SK-N-SH (cell line): ENCODE measurements around the gene CENPQ. TPM values are rescaled to one million over a fixed set of nuclear protein-coding genes. Genes with fewer than 3 reads are reported as not detected.

Source experiments
- CTCF ChIA-PET: fragments of 300-600, 350-600 bp; formaldehyde crosslinking; extraction: SDS; loops from one replicate; lab custom pipeline; 2021; lab: Yijun Ruan, JAX
- POLR2A ChIA-PET: fragments of 350-600 bp; sonication (Branson Sonifier 250); formaldehyde crosslinking; extraction: SDS; loops from one replicate; lab custom pipeline; 2020; ENCODE audit warnings: antibody characterized with exemption, inconsistent platforms; lab: Yijun Ruan, JAX
- DNase-seq: peaks from one replicate; pipeline ENCODE4 v3.0.0; 2012
- H2AFZ ChIP-seq: fragments of 200-600 bp; sonication (generic); 2 replicates; pipeline ENCODE4 v1.8.1; 2016; ENCODE audit warnings: antibody characterized with exemption, mild to moderate bottlenecking, low read depth
- H3F3A ChIP-seq: fragments of 200-600 bp; sonication (generic); replicated peaks from 2 replicates; pipeline ENCODE3; 2016; ENCODE audit warnings: antibody characterized with exemption, mild to moderate bottlenecking; ENCODE audit not compliant: insufficient read depth
- H3K27ac ChIP-seq, 2 experiments: fragments of 200-500 bp in 1 of 2; fragments of 200-600 bp in 1 of 2; sonication (Bioruptor generic) in 1 of 2; sonication (generic), shearing (Covaris generic) in 1 of 2; 2 replicates each; pipeline versions ENCODE4 v1.5.1 to v1.6.1; 2014 to 2016; ENCODE audit warnings: low read depth in 2 of 2, inconsistent platforms in 1 of 2, low read length in 1 of 2, mild to moderate bottlenecking in 1 of 2, mixed read lengths in 1 of 2
- H3K27me3 ChIP-seq: fragments of 200-600 bp; sonication (generic), shearing (Covaris generic); 2 replicates; pipeline ENCODE4 v1.6.1; 2016; ENCODE audit warnings: mixed run types; ENCODE audit not compliant: insufficient read depth
- H3K36me3 ChIP-seq, 2 experiments: fragments of 200-500 bp in 1 of 2; fragments of 200-600 bp in 1 of 2; sonication (Bioruptor generic) in 1 of 2; sonication (generic) in 1 of 2; replicated peaks in 1 of 2; 2 replicates each; pipeline versions ENCODE3 to v1.5.1; 2014 to 2016; ENCODE audit warnings: low read length in 1 of 2, mild to moderate bottlenecking in 1 of 2; ENCODE audit not compliant: insufficient read depth in 2 of 2, control insufficient read depth in 1 of 2
- H3K4me1 ChIP-seq, 2 experiments: fragments of 200-500 bp in 1 of 2; fragments of 200-600 bp in 1 of 2; sonication (Bioruptor generic) in 1 of 2; sonication (generic), shearing (Covaris generic) in 1 of 2; 2 replicates each; pipeline versions ENCODE4 v1.5.1 to v1.6.1; 2014 to 2016; ENCODE audit warnings: low read depth in 1 of 2, low read length in 1 of 2, mixed run types in 1 of 2; ENCODE audit not compliant: insufficient read depth in 2 of 2, control insufficient read depth in 1 of 2
- H3K4me2 ChIP-seq: fragments of 200-600 bp; sonication (generic), shearing (Covaris generic); 2 replicates; pipeline ENCODE4 v1.6.1; 2017; ENCODE audit warnings: mixed run types
- H3K4me3 ChIP-seq, 2 experiments: fragments of 200-500 bp in 1 of 2; fragments of 200-600 bp in 1 of 2; sonication (Bioruptor generic) in 1 of 2; sonication (generic), shearing (Covaris generic) in 1 of 2; 2 replicates each; pipeline versions ENCODE4 v1.5.1 to v1.8.1; 2014 to 2016; ENCODE audit warnings: low read depth in 2 of 2, inconsistent platforms in 1 of 2, low read length in 1 of 2, mild to moderate bottlenecking in 1 of 2, mixed read lengths in 1 of 2, moderate library complexity in 1 of 2
- H3K79me2 ChIP-seq: fragments of 200-600 bp; sonication (generic); 2 replicates; pipeline ENCODE4 v1.8.1; 2017; ENCODE audit warnings: mild to moderate bottlenecking; ENCODE audit not compliant: insufficient read depth
- H3K9ac ChIP-seq: fragments of 200-600 bp; sonication (generic); 2 replicates; pipeline ENCODE4 v1.6.1; 2017; ENCODE audit warnings: mixed run types
- H3K9me2 ChIP-seq: fragments of 200-600 bp; sonication (generic); 2 replicates; pipeline ENCODE4 v1.6.1; 2017; ENCODE audit warnings: mixed run types
- H3K9me3 ChIP-seq: fragments of 200-600 bp; sonication (generic); 2 replicates; pipeline ENCODE4 v1.6.1; 2017; ENCODE audit warnings: mixed run types, mild to moderate bottlenecking, moderate library complexity
- H4K20me1 ChIP-seq: fragments of 200-600 bp; sonication (generic); 2 replicates; pipeline ENCODE4 v1.6.1; 2017; ENCODE audit warnings: mild to moderate bottlenecking, mixed run types; ENCODE audit not compliant: insufficient read depth
- CHD2 ChIP-seq: fragments of 150-350 bp; IDR thresholded peaks from 2 replicates; pipeline ENCODE4 v1.6.1; 2018; ENCODE audit warnings: low read length; ENCODE audit not compliant: partially characterized antibody
- CTCF ChIP-seq: fragments of 200-600 bp; sonication (generic); IDR thresholded peaks from 2 replicates; pipeline ENCODE4 v1.6.1; 2017; ENCODE audit warnings: antibody characterized with exemption, mild to moderate bottlenecking, moderate library complexity
- ELF1 ChIP-seq: IDR thresholded peaks from 2 replicates; pipeline ENCODE4 v1.4.0; 2012
- EP300 ChIP-seq, 2 experiments: IDR thresholded peaks; 2 replicates each; pipeline versions ENCODE4 v1.4.0 to v1.6.1; 2012; ENCODE audit warnings: borderline replicate concordance in 1 of 2, low read depth in 1 of 2, low read length in 1 of 2
- EZH2phosphoT487 ChIP-seq: fragments of 200-600 bp; sonication (generic); IDR thresholded peaks from 2 replicates; pipeline ENCODE4 v1.6.1; 2017; ENCODE audit warnings: low read depth, mixed run types, mild to moderate bottlenecking, antibody characterized with exemption, moderate library complexity, borderline replicate concordance
- FOSL2 ChIP-seq: IDR thresholded peaks from 2 replicates; pipeline ENCODE4 v1.4.0; 2012; ENCODE audit warnings: low read depth, mild to moderate bottlenecking, moderate library complexity, borderline replicate concordance
- FOXJ3 ChIP-seq: sonication (generic); formaldehyde crosslinking; IDR thresholded peaks from 2 replicates; pipeline ENCODE4 v1.5.1; 2020; ENCODE audit warnings: mild to moderate bottlenecking, missing genetic modification reagents
- FOXM1 ChIP-seq: IDR thresholded peaks from 2 replicates; pipeline ENCODE4 v1.4.0; 2012; ENCODE audit warnings: low read depth, mild to moderate bottlenecking
- GABPA ChIP-seq: IDR thresholded peaks from 2 replicates; pipeline ENCODE4 v1.4.0; 2012; ENCODE audit warnings: low read depth, mild to moderate bottlenecking
- JUND ChIP-seq: IDR thresholded peaks from 2 replicates; pipeline ENCODE4 v1.4.0; 2012
- MEF2A ChIP-seq: IDR thresholded peaks from 2 replicates; pipeline ENCODE4 v1.4.0; 2012; ENCODE audit warnings: low read depth, borderline replicate concordance
- MXI1 ChIP-seq: IDR thresholded peaks from 2 replicates; pipeline ENCODE4 v1.6.1; 2012; ENCODE audit warnings: mild to moderate bottlenecking, low read depth, low read length, improper control_type of control experiment
- NFIC ChIP-seq: IDR thresholded peaks from 2 replicates; pipeline ENCODE4 v1.4.0; 2012; ENCODE audit warnings: borderline replicate concordance
- NRF1 ChIP-seq: IDR thresholded peaks from 2 replicates; pipeline ENCODE4 v1.6.1; 2012; ENCODE audit warnings: low read depth, mild to moderate bottlenecking, low read length
- POLR2AphosphoS5 ChIP-seq: IDR thresholded peaks from 2 replicates; pipeline ENCODE4 v1.6.1; 2012; ENCODE audit warnings: low read depth, low read length
- RCOR1 ChIP-seq: fragments of 150-350 bp; IDR thresholded peaks from 2 replicates; pipeline ENCODE4 v1.6.1; 2017; ENCODE audit warnings: antibody characterized with exemption, low read length
- RFX5 ChIP-seq: IDR thresholded peaks from 2 replicates; pipeline ENCODE4 v1.6.1; 2012; ENCODE audit warnings: mild to moderate bottlenecking, improper control_type of control experiment, low read length
- RXRA ChIP-seq: IDR thresholded peaks from 2 replicates; pipeline ENCODE4 v1.4.0; 2012; ENCODE audit warnings: low read depth, mild to moderate bottlenecking, borderline replicate concordance
- SIN3A ChIP-seq: IDR thresholded peaks from 2 replicates; pipeline ENCODE4 v1.6.1; 2012; ENCODE audit warnings: low read depth, mild to moderate bottlenecking, low read length, moderate library complexity, borderline replicate concordance
- SMC3 ChIP-seq: IDR thresholded peaks from 2 replicates; pipeline ENCODE4 v1.6.1; 2012; ENCODE audit warnings: low read depth, low read length, improper control_type of control experiment
- TAF1 ChIP-seq: IDR thresholded peaks from 2 replicates; pipeline ENCODE4 v1.6.1; 2012; ENCODE audit warnings: low read depth, mild to moderate bottlenecking, low read length, moderate library complexity, borderline replicate concordance
- TEAD4 ChIP-seq: IDR thresholded peaks from 2 replicates; pipeline ENCODE4 v1.4.0; 2012; ENCODE audit warnings: mild to moderate bottlenecking, borderline replicate concordance; ENCODE audit not compliant: insufficient read depth
- YY1 ChIP-seq: IDR thresholded peaks from 2 replicates; pipeline ENCODE4 v1.4.0; 2012; ENCODE audit warnings: low read depth, mild to moderate bottlenecking
- WGBS: methylation state at CpG from one replicate; pipeline ENCODE4 v1.1.6; 2017; ENCODE audit warnings: low lambda C conversion rate; 5-methylcytosine and 5-hydroxymethylcytosine counted together
- polyA plus RNA-seq, 3 experiments: library from polyadenylated mRNA; depleted of rRNA; stranded (reverse); fragments of >200 nt; gene quantifications; 2 replicates each; pipeline ENCODE4 v1.2.3, GENCODE V29; 2012
- TF ChIP-seq, protein P1 (sequence below): fragments of 150-350 bp; IDR thresholded peaks from 2 replicates; pipeline ENCODE4 v1.6.1; 2017; ENCODE audit warnings: antibody characterized with exemption, low read length, low read depth, borderline replicate concordance

The CENPQ gene
- polyA plus RNA-seq, 1 of the 3 experiments (the other 2 are of a cell fraction), result 2.5 TPM

DNA sequence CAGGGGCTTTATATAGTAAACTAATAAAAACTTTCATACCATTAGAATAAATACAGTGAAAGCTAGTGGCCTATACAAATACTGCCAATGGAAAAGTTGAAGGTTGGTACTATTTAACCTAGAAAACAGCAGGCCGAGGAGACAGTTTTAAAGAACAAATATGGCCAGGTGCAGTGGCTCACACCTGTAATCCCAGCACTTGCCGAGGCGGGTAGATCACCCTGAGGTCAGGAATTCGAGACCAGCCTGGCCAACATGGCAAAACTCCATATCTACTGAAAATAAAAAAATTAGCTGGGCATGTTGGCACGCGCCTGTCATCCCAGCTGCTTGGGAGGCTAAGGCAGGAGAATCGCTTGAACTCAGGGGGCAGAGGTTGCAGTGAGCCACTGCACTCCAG is 61.4 kb downstream of the CENPQ start:
- H3K36me3 ChIP-seq, result no peaks in the 10 kb centered on the region
- CTCF ChIA-PET, result no interaction called here
- POLR2A ChIA-PET, result no interaction called here

GRCh38 chr6:49526598-49526997 is 63.4 kb downstream of the CENPQ start:
- no peaks in the 10 kb centered on the region for H3K9me3 ChIP-seq
- CTCF ChIA-PET, result no interaction called here
- H3K4me3 ChIP-seq, result no peak overlapping the region
- H4K20me1 ChIP-seq, result no peaks in the 10 kb centered on the region
- DNase-seq, result no peak
- peaks cover 11% of the 10 kb centered on the region; the same call in 1 of the 2 replicates for H3K27me3 ChIP-seq
- H3F3A ChIP-seq, result no peaks in the 10 kb centered on the region
- H3K9me2 ChIP-seq, result no peaks in the 10 kb centered on the region
- 4% methylated on average over 3 of the region's 12 CpGs for WGBS
- TF ChIP-seq NRF1 (no peak), EP300 (IDR thresholded peaks at IDR 0.05; ENCODE audit: borderline replicate concordance in 1 of 2, low read depth in 1 of 2, low read length in 1 of 2) (no peak), TEAD4 (no peak), YY1 (no peak), EZH2phosphoT487 (no peak), FOSL2 (no peak), GABPA (no peak), CHD2 (no peak), RXRA (no peak)
- TF ChIP-seq, protein P1, sequence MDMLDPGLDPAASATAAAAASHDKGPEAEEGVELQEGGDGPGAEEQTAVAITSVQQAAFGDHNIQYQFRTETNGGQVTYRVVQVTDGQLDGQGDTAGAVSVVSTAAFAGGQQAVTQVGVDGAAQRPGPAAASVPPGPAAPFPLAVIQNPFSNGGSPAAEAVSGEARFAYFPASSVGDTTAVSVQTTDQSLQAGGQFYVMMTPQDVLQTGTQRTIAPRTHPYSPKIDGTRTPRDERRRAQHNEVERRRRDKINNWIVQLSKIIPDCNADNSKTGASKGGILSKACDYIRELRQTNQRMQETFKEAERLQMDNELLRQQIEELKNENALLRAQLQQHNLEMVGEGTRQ, result no peak
- H3K9ac ChIP-seq, result no peak overlapping the region
- H3K4me2 ChIP-seq, result no peak overlapping the region
- POLR2A ChIA-PET, result no interaction called here
- no peaks in the 10 kb centered on the region for H3K36me3 ChIP-seq
- no peaks in the 10 kb centered on the region for H3K4me1 ChIP-seq
- no peak overlapping the region for H3K27ac ChIP-seq
- no peaks in the 10 kb centered on the region for H3K79me2 ChIP-seq
- H2AFZ ChIP-seq, result no peak overlapping the region

More for the DNA sequence above, 61.4 kb downstream of the CENPQ start:
- H3K4me3 ChIP-seq, result no peak overlapping the region
- no peaks in the 10 kb centered on the region for H3F3A ChIP-seq
- WGBS, result 9% methylated on average over 7 of the region's 7 CpGs
- no peak overlapping the region for H2AFZ ChIP-seq
- no peaks in the 10 kb centered on the region for H3K9me2 ChIP-seq
- no peaks in the 10 kb centered on the region for H4K20me1 ChIP-seq
- peaks cover 11% of the 10 kb centered on the region; the same call in 1 of the 2 replicates for H3K27me3 ChIP-seq
- TF ChIP-seq RCOR1 (no peak), MXI1 (no peak), RFX5 (no peak), JUND (no peak), FOSL2 (no peak), CTCF (no peak), EP300 (IDR thresholded peaks at IDR 0.05; ENCODE audit: borderline replicate concordance in 1 of 2, low read depth in 1 of 2, low read length in 1 of 2) (no peak), GABPA (no peak), POLR2AphosphoS5 (no peak), FOXJ3 (CRISPR knock-in tag) (no peak), SMC3 (no peak), FOXM1 (no peak), NFIC (no peak), SIN3A (no peak), ELF1 (no peak), MEF2A (no peak), TAF1 (no peak)
- H3K9ac ChIP-seq, result no peak overlapping the region
- no peaks in the 10 kb centered on the region for H3K79me2 ChIP-seq
- H3K27ac ChIP-seq, result no peak overlapping the region
- H3K9me3 ChIP-seq, result no peaks in the 10 kb centered on the region
- H3K4me2 ChIP-seq, result no peak overlapping the region
- DNase-seq, result no peak
- H3K4me1 ChIP-seq, result no peaks in the 10 kb centered on the region
